CD4-positive, alpha-beta T cell treated with Interleukin-17A for 1 hour (primary cell): ENCODE results near the gene AIF1.
A peak's percentile ranks its signal among the peaks of the same experiment; 100 is the strongest.
"Not testable (repeated sequence)": the region's sequence is repeated elsewhere in the genome, so short reads cannot be mapped to it uniquely, and the experiment has no call there.

Experiments used
- DNase-seq: peaks from one replicate; pipeline ENCODE4 v3.0.0-alpha.2; 2020

The AIF1 gene

GRCh38 chr6:31580807-31581433, 34.1 kb upstream of the AIF1 start:
- peak; percentile 89 for DNase-seq

GRCh38 chr6:31581434-31582229, 33.4 kb upstream of the AIF1 start:
- DNase-seq = no peak

GRCh38 chr6:31582230-31582643, 32.8 kb upstream of the AIF1 start, which contains the start of gene LTB:
Gene LTB, minus strand, starts transcription at chr6:31582424. Its CDS starts 7 bp downstream, at chr6:31582417.
- peak; percentile 85 for DNase-seq

GRCh38 chr6:31585491-31585890, 29.5 kb upstream of the AIF1 start:
- peak; percentile 73 for DNase-seq

- DNase-seq = no peak
These were observed 29.0 kb upstream of the AIF1 start, which contains the start of gene LST1 for GRCh38 chr6:31586008-31586407. Gene LST1, plus strand, starts transcription at chr6:31586277. Its CDS starts 1,023 bp downstream, at chr6:31587300.

- DNase-seq = peak; percentile 54
These were observed 28.3 kb upstream of the AIF1 start for GRCh38 chr6:31586599-31587281.

- no peak for DNase-seq
These were observed 26.9 kb upstream of the AIF1 start for GRCh38 chr6:31587791-31588777.

GRCh38 chr6:31588871-31589650, 26.0 kb upstream of the AIF1 start:
- no peak for DNase-seq

GRCh38 chr6:31590691-31591090, 24.3 kb upstream of the AIF1 start:
- not testable (repeated sequence) for DNase-seq

GRCh38 chr6:31592396-31592771, 22.6 kb upstream of the AIF1 start:
- no peak for DNase-seq

GRCh38 chr6:31597006-31597405, 18.0 kb upstream of the AIF1 start:
- DNase-seq = peak; percentile 85

GRCh38 chr6:31607317-31607716, 7.7 kb upstream of the AIF1 start:
- no peak for DNase-seq

GRCh38 chr6:31609519-31610406, 5.3 kb upstream of the AIF1 start:
- DNase-seq = no peak

GRCh38 chr6:31610968-31611367, 4.1 kb upstream of the AIF1 start:
- no peak for DNase-seq

- DNase-seq = no peak
These were observed 887 bp upstream of the AIF1 start for GRCh38 chr6:31614075-31614619.

GRCh38 chr6:31615748-31616147, 714 bp downstream of the AIF1 start:
- DNase-seq = no peak

GRCh38 chr6:31617010-31617409, 2.0 kb downstream of the AIF1 start:
- DNase-seq = no peak

- peak; percentile 99 for DNase-seq
These were observed 5.0 kb downstream of the AIF1 start for GRCh38 chr6:31619805-31620585.

- no peak for DNase-seq
These were observed 5.7 kb downstream of the AIF1 start, which contains the start of gene PRRC2A for GRCh38 chr6:31620586-31621319. Gene PRRC2A, plus strand, starts transcription at chr6:31620715. Its CDS starts 2,075 bp downstream, at chr6:31622790.
